ENCODE data around the gene ADPRHL1. TPM values are rescaled to one million over a fixed set of nuclear protein-coding genes. Genes with fewer than 3 reads are reported as not detected.

ADPRHL1 gene
- total RNA-seq, 2 donors from 2014 or later = 4.0 to 7.8 TPM

Other genes with a start within 250 kb of the ADPRHL1 start
- gene PCID2, start 244.8 kb downstream of the ADPRHL1 start, total RNA-seq = 10 to 100 TPM; 23.3 to 26.3 TPM
- 10 to 100 TPM; 53.2 to 63.0 TPM for gene CUL4A, start 243.9 kb downstream of the ADPRHL1 start, total RNA-seq
- gene LAMP1, start 156.2 kb downstream of the ADPRHL1 start, total RNA-seq = 100 to 1,000 TPM; 203 to 216 TPM
- gene GRTP1, start 89.4 kb downstream of the ADPRHL1 start, total RNA-seq = 10 to 100 TPM; 59.4 to 61.6 TPM
- gene DCUN1D2, start 37.2 kb upstream of the ADPRHL1 start, total RNA-seq = 10 to 100 TPM; 18.2 to 22.7 TPM
- gene TFDP1, start 131.3 kb upstream of the ADPRHL1 start, total RNA-seq = 10 to 100 TPM; 61.1 to 72.6 TPM
- gene ATP4B, start 204.7 kb upstream of the ADPRHL1 start, total RNA-seq = not detected
- under 1 TPM in 1 of 2 donors, not detected in 1; 0.09 TPM for gene GRK1, start 213.7 kb upstream of the ADPRHL1 start, total RNA-seq

Data from left colon (tissue), 2 donors.